HCT116 (cell line): ENCODE data around the gene SPOPL. TPM values are rescaled to one million over a fixed set of nuclear protein-coding genes. Genes with fewer than 3 reads are reported as not detected.

Experiments used
- ATAC-seq: fragments of 200-7000 bp; cut with Tn5 transposase; 2 replicates; pipeline ENCODE4 v1.9.1; 2020; ENCODE audit warnings: mild to moderate bottlenecking, moderate library complexity
- BruUV-seq: library from RNA; stranded (reverse); fragments of 400-500 nt; replicated peaks from 2 replicates; lab custom pipeline; 2021; lab: Mats Ljungman, UMichigan
- CTCF ChIA-PET: fragments of 300-600 bp; sonication (Branson Sonifier 250); formaldehyde crosslinking; loops from one replicate; lab custom pipeline; 2021; ENCODE audit warnings: antibody characterized with exemption; lab: Charles Lee
- POLR2A ChIA-PET: fragments of 300-600, 350-600 bp; sonication (Branson Sonifier 250); formaldehyde crosslinking; loops from one replicate; lab custom pipeline; 2021; ENCODE audit warnings: antibody characterized with exemption; lab: Charles Lee
- RAD21 ChIA-PET, 2 experiments: fragments of 300-600 bp; sonication (Branson Sonifier 250); formaldehyde crosslinking; loops; one replicate each; lab custom pipeline; 2023; ENCODE audit warnings: low total read pairs in 2 of 2; ENCODE audit not compliant: uncharacterized antibody in 2 of 2, unreplicated experiment in 2 of 2, low non-redundant PET in 1 of 2; lab: Charles Lee
- DNase-seq: peaks from one replicate; pipeline ENCODE4 v3.0.0-alpha.2; 2010; ENCODE audit warnings: low read depth, low spot score
- H2AFZ ChIP-seq: fragments of 200-600 bp; shearing (Covaris generic), sonication (generic); 2 replicates; pipeline ENCODE4 v1.6.1; 2017; ENCODE audit warnings: low read depth, mixed run types, mixed read lengths, antibody characterized with exemption, low read length; ENCODE audit not compliant: poor library complexity, severe bottlenecking
- H3K27ac ChIP-seq: 2 replicates; pipeline ENCODE4 v1.5.1; 2012; ENCODE audit warnings: low read depth, low read length
- H3K27me3 ChIP-seq: fragments of 200-600 bp; sonication (generic); 2 replicates; pipeline ENCODE4 v1.6.1; 2016; ENCODE audit warnings: mixed run types, low read length, mixed read lengths; ENCODE audit not compliant: insufficient read depth
- H3K36me3 ChIP-seq, 2 experiments: fragments of 200-500 bp in 1 of 2; fragments of 200-600 bp in 1 of 2; sonication (Bioruptor generic) in 1 of 2; sonication (generic) in 1 of 2; 2 replicates each; pipeline versions ENCODE4 v1.5.1 to v1.6.1; 2014 to 2016; ENCODE audit warnings: low read length in 2 of 2, inconsistent platforms in 1 of 2, mixed read lengths in 1 of 2, mixed run types in 1 of 2; ENCODE audit not compliant: insufficient read depth in 2 of 2, control insufficient read depth in 1 of 2
- H3K4me1 ChIP-seq, 2 experiments: fragments of 200-600 bp in 1 of 2; sonication (generic) in 1 of 2; 2 replicates each; pipeline versions ENCODE4 v1.5.1 to v1.6.1; 2012 to 2017; ENCODE audit warnings: low read length in 2 of 2, inconsistent platforms in 1 of 2, mild to moderate bottlenecking in 1 of 2, mixed read lengths in 1 of 2, mixed run types in 1 of 2, moderate library complexity in 1 of 2; ENCODE audit not compliant: insufficient read depth in 2 of 2, control insufficient read depth in 1 of 2
- H3K4me2 ChIP-seq: fragments of 200-600 bp; sonication (generic); 2 replicates; pipeline ENCODE4 v1.6.1; 2017; ENCODE audit warnings: mixed run types, low read length, mixed read lengths
- H3K4me3 ChIP-seq, 2 experiments: fragments of 200-600 bp in 1 of 2; sonication (generic) in 1 of 2; replicated peaks in 1 of 2; 2 replicates each; pipeline ENCODE4 v1.5.1; 2011 to 2016; ENCODE audit warnings: low read length in 2 of 2, control low read depth in 1 of 2, low read depth in 1 of 2, mild to moderate bottlenecking in 1 of 2, mixed read lengths in 1 of 2, mixed run types in 1 of 2
- H3K79me2 ChIP-seq: fragments of 200-600 bp; sonication (generic); 2 replicates; pipeline ENCODE4 v1.6.1; 2017; ENCODE audit warnings: mild to moderate bottlenecking, mixed run types, low read length, moderate library complexity, mixed read lengths; ENCODE audit not compliant: insufficient read depth
- H3K9ac ChIP-seq: fragments of 200-600 bp; sonication (generic); 2 replicates; pipeline ENCODE4 v1.6.1; 2016; ENCODE audit warnings: low read length, mixed read lengths
- H3K9me2 ChIP-seq: fragments of 200-600 bp; sonication (generic), shearing (Covaris generic); 2 replicates; pipeline ENCODE4 v1.6.1; 2017; ENCODE audit warnings: mixed run types, mild to moderate bottlenecking, moderate library complexity; ENCODE audit not compliant: insufficient read depth
- H3K9me3 ChIP-seq, 2 experiments: fragments of 200-500 bp in 1 of 2; fragments of 200-600 bp in 1 of 2; sonication (Bioruptor generic) in 1 of 2; sonication (generic) in 1 of 2; 2 replicates each; pipeline ENCODE4 v1.6.1; 2014 to 2017; ENCODE audit warnings: low read length in 2 of 2, mixed read lengths in 2 of 2, inconsistent platforms in 1 of 2, low read depth in 1 of 2, mild to moderate bottlenecking in 1 of 2, mixed run types in 1 of 2, moderate library complexity in 1 of 2; ENCODE audit not compliant: control insufficient read depth in 1 of 2, insufficient read depth in 1 of 2
- H4K20me1 ChIP-seq: fragments of 200-600 bp; sonication (generic), shearing (Covaris generic); 2 replicates; pipeline ENCODE4 v1.6.1; 2017; ENCODE audit warnings: mixed run types, mild to moderate bottlenecking, moderate library complexity; ENCODE audit not compliant: insufficient read depth
- CEBPB ChIP-seq: IDR thresholded peaks from 2 replicates; pipeline ENCODE4 v1.6.1; 2012; ENCODE audit warnings: low read depth
- JUND ChIP-seq: IDR thresholded peaks from 2 replicates; pipeline ENCODE4 v1.6.1; 2012
- POLR2A ChIP-seq: IDR thresholded peaks from 2 replicates; pipeline ENCODE4 v1.7.0; 2011; ENCODE audit warnings: borderline replicate concordance; ENCODE audit not compliant: insufficient read depth, insufficient read length; ENCODE audit errors: extremely low read depth
- SIN3A ChIP-seq: IDR thresholded peaks from 2 replicates; pipeline ENCODE4 v1.6.1; 2012; ENCODE audit warnings: low read depth
- SRF ChIP-seq: IDR thresholded peaks from 2 replicates; pipeline ENCODE4 v1.6.1; 2012; ENCODE audit warnings: low read depth
- intact Hi-C: fragments of 100-400 bp; cut with micrococcal nuclease; formaldehyde crosslinking; loops from 2 replicates; pipeline ENCODE4 v1.10.0; 2022
- total RNA-seq: library from RNA; stranded (reverse); gene quantifications from one replicate; pipeline ENCODE4 v1.2.1, GENCODE V29; 2021; ENCODE audit not compliant: unreplicated experiment
- TF ChIP-seq, protein P1 (sequence below): IDR thresholded peaks from 2 replicates; pipeline ENCODE4 v1.6.1; 2012; ENCODE audit warnings: low read depth
- TF ChIP-seq, protein P2 (sequence below): IDR thresholded peaks from 2 replicates; pipeline ENCODE4 v1.6.1; 2011; ENCODE audit warnings: mild to moderate bottlenecking, low read length, moderate library complexity; ENCODE audit not compliant: insufficient replicate concordance; ENCODE audit errors: extremely low read depth

Gene SPOPL
- total RNA-seq, 1 experiment from 2014 or later = 48.3 TPM

DNA sequence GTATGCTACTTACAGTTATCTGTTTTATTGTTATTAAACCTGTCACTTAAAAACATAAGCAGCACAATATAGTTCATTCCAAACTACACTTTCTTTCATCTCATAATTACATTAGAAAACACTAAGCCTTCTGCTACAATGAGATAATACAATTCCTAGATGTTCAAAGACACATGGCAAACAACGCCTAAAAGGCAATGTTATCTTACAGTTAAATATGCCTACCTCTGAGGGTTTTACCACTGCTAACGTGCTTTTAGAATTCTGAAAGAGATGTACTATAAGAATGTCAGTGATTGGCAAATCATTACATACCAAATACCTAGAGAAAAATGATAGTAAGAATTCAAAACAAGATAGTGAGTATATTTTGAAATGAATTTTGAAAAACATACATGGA lies 46.8 kb upstream of the SPOPL start:
- H3K4me1 ChIP-seq = no peaks in the 10 kb centered on the region
- H4K20me1 ChIP-seq = no peaks in the 10 kb centered on the region
- no peak for TF ChIP-seq CEBPB
- no peak for TF ChIP-seq SRF
- no peak for TF ChIP-seq POLR2A
- TF ChIP-seq, protein P1, sequence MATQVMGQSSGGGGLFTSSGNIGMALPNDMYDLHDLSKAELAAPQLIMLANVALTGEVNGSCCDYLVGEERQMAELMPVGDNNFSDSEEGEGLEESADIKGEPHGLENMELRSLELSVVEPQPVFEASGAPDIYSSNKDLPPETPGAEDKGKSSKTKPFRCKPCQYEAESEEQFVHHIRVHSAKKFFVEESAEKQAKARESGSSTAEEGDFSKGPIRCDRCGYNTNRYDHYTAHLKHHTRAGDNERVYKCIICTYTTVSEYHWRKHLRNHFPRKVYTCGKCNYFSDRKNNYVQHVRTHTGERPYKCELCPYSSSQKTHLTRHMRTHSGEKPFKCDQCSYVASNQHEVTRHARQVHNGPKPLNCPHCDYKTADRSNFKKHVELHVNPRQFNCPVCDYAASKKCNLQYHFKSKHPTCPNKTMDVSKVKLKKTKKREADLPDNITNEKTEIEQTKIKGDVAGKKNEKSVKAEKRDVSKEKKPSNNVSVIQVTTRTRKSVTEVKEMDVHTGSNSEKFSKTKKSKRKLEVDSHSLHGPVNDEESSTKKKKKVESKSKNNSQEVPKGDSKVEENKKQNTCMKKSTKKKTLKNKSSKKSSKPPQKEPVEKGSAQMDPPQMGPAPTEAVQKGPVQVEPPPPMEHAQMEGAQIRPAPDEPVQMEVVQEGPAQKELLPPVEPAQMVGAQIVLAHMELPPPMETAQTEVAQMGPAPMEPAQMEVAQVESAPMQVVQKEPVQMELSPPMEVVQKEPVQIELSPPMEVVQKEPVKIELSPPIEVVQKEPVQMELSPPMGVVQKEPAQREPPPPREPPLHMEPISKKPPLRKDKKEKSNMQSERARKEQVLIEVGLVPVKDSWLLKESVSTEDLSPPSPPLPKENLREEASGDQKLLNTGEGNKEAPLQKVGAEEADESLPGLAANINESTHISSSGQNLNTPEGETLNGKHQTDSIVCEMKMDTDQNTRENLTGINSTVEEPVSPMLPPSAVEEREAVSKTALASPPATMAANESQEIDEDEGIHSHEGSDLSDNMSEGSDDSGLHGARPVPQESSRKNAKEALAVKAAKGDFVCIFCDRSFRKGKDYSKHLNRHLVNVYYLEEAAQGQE = no peak
- TF ChIP-seq SIN3A = no peak
- no peak for TF ChIP-seq JUND
- TF ChIP-seq, protein P2, sequence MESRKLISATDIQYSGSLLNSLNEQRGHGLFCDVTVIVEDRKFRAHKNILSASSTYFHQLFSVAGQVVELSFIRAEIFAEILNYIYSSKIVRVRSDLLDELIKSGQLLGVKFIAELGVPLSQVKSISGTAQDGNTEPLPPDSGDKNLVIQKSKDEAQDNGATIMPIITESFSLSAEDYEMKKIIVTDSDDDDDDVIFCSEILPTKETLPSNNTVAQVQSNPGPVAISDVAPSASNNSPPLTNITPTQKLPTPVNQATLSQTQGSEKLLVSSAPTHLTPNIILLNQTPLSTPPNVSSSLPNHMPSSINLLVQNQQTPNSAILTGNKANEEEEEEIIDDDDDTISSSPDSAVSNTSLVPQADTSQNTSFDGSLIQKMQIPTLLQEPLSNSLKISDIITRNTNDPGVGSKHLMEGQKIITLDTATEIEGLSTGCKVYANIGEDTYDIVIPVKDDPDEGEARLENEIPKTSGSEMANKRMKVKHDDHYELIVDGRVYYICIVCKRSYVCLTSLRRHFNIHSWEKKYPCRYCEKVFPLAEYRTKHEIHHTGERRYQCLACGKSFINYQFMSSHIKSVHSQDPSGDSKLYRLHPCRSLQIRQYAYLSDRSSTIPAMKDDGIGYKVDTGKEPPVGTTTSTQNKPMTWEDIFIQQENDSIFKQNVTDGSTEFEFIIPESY = no peak
- no peaks in the 10 kb centered on the region for H3K9me3 ChIP-seq
- no peak for ATAC-seq
- CTCF ChIA-PET = no interaction called here
- H3K4me3 ChIP-seq = no peak overlapping the region
- DNase-seq = no peak
- H3K9me2 ChIP-seq = no peaks in the 10 kb centered on the region
- no TSS peak for BruUV-seq
- H3K27me3 ChIP-seq = no peaks in the 10 kb centered on the region
- intact Hi-C loops = no loop called here
- no peaks in the 10 kb centered on the region for H3K79me2 ChIP-seq
- no peak overlapping the region for H3K9ac ChIP-seq
- H3K36me3 ChIP-seq = no peaks in the 10 kb centered on the region
- POLR2A ChIA-PET = no interaction called here
- RAD21 ChIA-PET = no interaction called here
- H2AFZ ChIP-seq = no peak overlapping the region
- H3K4me2 ChIP-seq = no peak overlapping the region
- H3K27ac ChIP-seq = no peak overlapping the region
